ENCODE results near the gene KRTAP29-1. TPM values are rescaled to one million over a fixed set of nuclear protein-coding genes. Genes with fewer than 3 reads are reported as not detected.

The KRTAP29-1 gene
- total and polyA plus RNA-seq, 2 donors (not counting 1 experiment from before 2014, with no cell fraction given), result not detected

- no peak overlapping the region for H3K4me2 ChIP-seq (ENCODE audit: extremely low read depth, insufficient read depth, low read length)
- H3K4me1 ChIP-seq (ENCODE audit: control insufficient read depth, extremely low read depth, insufficient read depth, low read length), result no peaks in the 10 kb centered on the region
- H3K79me2 ChIP-seq (ENCODE audit: control insufficient read depth, insufficient read depth, low read length), result no peaks in the 10 kb centered on the region
- H3K36me3 ChIP-seq (ENCODE audit: control insufficient read depth, insufficient read depth, low read length), result no peaks in the 10 kb centered on the region
- no peak overlapping the region for H3K4me3 ChIP-seq (replicated peaks in 1 of 4; ENCODE audit: control extremely low read depth in 1 of 4, insufficient read depth in 1 of 4, low read depth in 3 of 4, low read length in 4 of 4)
- H3K9ac ChIP-seq (ENCODE audit: insufficient read depth, low read length), result no peak overlapping the region
- TF ChIP-seq EZH2 (IDR thresholded peaks at IDR 0.05; ENCODE audit: low read length, missing control alignments) (no peak), CTCF (conservative IDR thresholded peaks at IDR 0.05 in 1 of 2, IDR thresholded peaks at IDR 0.05 in 1 of 2; ENCODE audit: low read depth in 1 of 2, low read length in 2 of 2) (no peak)
- no peak overlapping the region for H2AFZ ChIP-seq (ENCODE audit: low read length)
- no peaks in the 10 kb centered on the region for H3K9me3 ChIP-seq (ENCODE audit: control insufficient read depth, insufficient read depth, low read depth, low read length)
- H3K27me3 ChIP-seq (ENCODE audit: control insufficient read depth, insufficient read depth, low read length), result no peaks in the 10 kb centered on the region
- no peak overlapping the region for H3K27ac ChIP-seq (ENCODE audit: insufficient read depth, low read length)
- no peak for DNase-seq (ENCODE audit: low read depth in 2 of 2)
- no peaks in the 10 kb centered on the region for H4K20me1 ChIP-seq (ENCODE audit: control insufficient read depth, extremely low read depth, insufficient read depth, low read length)
These were observed 47.8 kb downstream of the KRTAP29-1 start for GRCh38 chr17:41254861-41255260.

Other genes with a start within 250 kb of the KRTAP29-1 start
Only the 30 nearest of the 37 such genes appear.
- not detected in 2 replicates for gene KRTAP4-16, start 200.6 kb downstream of the KRTAP29-1 start, total RNA-seq
- not detected in 2 replicates for gene KRTAP4-16, start 200.6 kb downstream of the KRTAP29-1 start, polyA plus RNA-seq
- gene KRTAP4-9, start 197.5 kb downstream of the KRTAP29-1 start, total RNA-seq, result not detected in 2 replicates
- gene KRTAP4-9, start 197.5 kb downstream of the KRTAP29-1 start, polyA plus RNA-seq, result not detected in 2 replicates
- gene KRTAP4-11, start 184.5 kb downstream of the KRTAP29-1 start, total RNA-seq, result not detected in 2 replicates
- not detected in 2 replicates for gene KRTAP4-11, start 184.5 kb downstream of the KRTAP29-1 start, polyA plus RNA-seq
- gene KRTAP4-12, start 178.7 kb downstream of the KRTAP29-1 start, total RNA-seq, result not detected in 2 replicates
- gene KRTAP4-12, start 178.7 kb downstream of the KRTAP29-1 start, polyA plus RNA-seq, result 0.23 TPM in 1 of 2 replicates, not detected in the other
- not detected in 2 replicates for gene KRTAP4-6, start 162.3 kb downstream of the KRTAP29-1 start, total RNA-seq
- gene KRTAP4-6, start 162.3 kb downstream of the KRTAP29-1 start, polyA plus RNA-seq, result not detected in 2 replicates
- gene KRTAP4-5, start 153.0 kb downstream of the KRTAP29-1 start, total RNA-seq, result not detected in 2 replicates
- not detected in 2 replicates for gene KRTAP4-5, start 153.0 kb downstream of the KRTAP29-1 start, polyA plus RNA-seq
- gene KRTAP4-4, start 142.1 kb downstream of the KRTAP29-1 start, total RNA-seq, result not detected in 2 replicates
- not detected in 2 replicates for gene KRTAP4-4, start 142.1 kb downstream of the KRTAP29-1 start, polyA plus RNA-seq
- not detected in 2 replicates for gene KRTAP4-3, start 134.6 kb downstream of the KRTAP29-1 start, total RNA-seq
- gene KRTAP4-3, start 134.6 kb downstream of the KRTAP29-1 start, polyA plus RNA-seq, result not detected in 2 replicates
- gene KRTAP4-2, start 124.6 kb downstream of the KRTAP29-1 start, total RNA-seq, result not detected in 2 replicates
- not detected in 2 replicates for gene KRTAP4-2, start 124.6 kb downstream of the KRTAP29-1 start, polyA plus RNA-seq
- gene KRTAP4-1, start 117.9 kb downstream of the KRTAP29-1 start, total RNA-seq, result not detected in 2 replicates
- not detected in 2 replicates for gene KRTAP4-1, start 117.9 kb downstream of the KRTAP29-1 start, polyA plus RNA-seq
- not detected in 2 replicates for gene KRTAP9-1, start 113.0 kb downstream of the KRTAP29-1 start, total RNA-seq
- gene KRTAP9-1, start 113.0 kb downstream of the KRTAP29-1 start, polyA plus RNA-seq, result not detected in 2 replicates
- not detected in 2 replicates for gene KRTAP9-2, start 76.2 kb downstream of the KRTAP29-1 start, total RNA-seq
- not detected in 2 replicates for gene KRTAP9-2, start 76.2 kb downstream of the KRTAP29-1 start, polyA plus RNA-seq
- not detected in 2 replicates for gene KRTAP9-3, start 70.4 kb downstream of the KRTAP29-1 start, total RNA-seq
- not detected in 2 replicates for gene KRTAP9-3, start 70.4 kb downstream of the KRTAP29-1 start, polyA plus RNA-seq
- gene KRTAP9-8, start 64.9 kb downstream of the KRTAP29-1 start, total RNA-seq, result not detected in 2 replicates
- gene KRTAP9-8, start 64.9 kb downstream of the KRTAP29-1 start, polyA plus RNA-seq, result not detected in 2 replicates
- gene KRTAP9-4, start 53.2 kb downstream of the KRTAP29-1 start, total RNA-seq, result not detected in 2 replicates
- not detected in 2 replicates for gene KRTAP9-4, start 53.2 kb downstream of the KRTAP29-1 start, polyA plus RNA-seq
- gene KRTAP9-9, start 47.5 kb downstream of the KRTAP29-1 start, total RNA-seq, result not detected in 2 replicates
- gene KRTAP9-9, start 47.5 kb downstream of the KRTAP29-1 start, polyA plus RNA-seq, result not detected in 2 replicates
- gene KRTAP9-6, start 37.5 kb downstream of the KRTAP29-1 start, total RNA-seq, result not detected in 2 replicates
- not detected in 2 replicates for gene KRTAP9-6, start 37.5 kb downstream of the KRTAP29-1 start, polyA plus RNA-seq
- gene KRTAP9-7, start 27.2 kb downstream of the KRTAP29-1 start, total RNA-seq, result not detected in 2 replicates
- not detected in 2 replicates for gene KRTAP9-7, start 27.2 kb downstream of the KRTAP29-1 start, polyA plus RNA-seq
- gene KRTAP16-1, start 6.5 kb upstream of the KRTAP29-1 start, total RNA-seq, result not detected in 2 replicates
- gene KRTAP16-1, start 6.5 kb upstream of the KRTAP29-1 start, polyA plus RNA-seq, result not detected in 2 replicates
- not detected in 2 replicates for gene KRTAP17-1, start 12.9 kb upstream of the KRTAP29-1 start, total RNA-seq
- not detected in 2 replicates for gene KRTAP17-1, start 12.9 kb upstream of the KRTAP29-1 start, polyA plus RNA-seq
- gene KRT33A, start 48.0 kb upstream of the KRTAP29-1 start, total RNA-seq, result not detected in 2 replicates
- gene KRT33A, start 48.0 kb upstream of the KRTAP29-1 start, polyA plus RNA-seq, result not detected in 2 replicates
- gene KRT33B, start 67.0 kb upstream of the KRTAP29-1 start, total RNA-seq, result not detected in 2 replicates
- gene KRT33B, start 67.0 kb upstream of the KRTAP29-1 start, polyA plus RNA-seq, result not detected in 2 replicates
- gene KRT34, start 79.5 kb upstream of the KRTAP29-1 start, total RNA-seq, result under 0.01 TPM in 1 of 2 replicates, not detected in the other
- 0.45 and 1.00 TPM in 2 replicates for gene KRT34, start 79.5 kb upstream of the KRTAP29-1 start, polyA plus RNA-seq
- gene KRT31, start 94.8 kb upstream of the KRTAP29-1 start, total RNA-seq, result not detected in 2 replicates
- not detected in 2 replicates for gene KRT31, start 94.8 kb upstream of the KRTAP29-1 start, polyA plus RNA-seq
- gene KRT37, start 121.7 kb upstream of the KRTAP29-1 start, total RNA-seq, result not detected in 2 replicates
- not detected in 2 replicates for gene KRT37, start 121.7 kb upstream of the KRTAP29-1 start, polyA plus RNA-seq
- under 0.01 TPM in 1 of 2 replicates, not detected in the other for gene KRT38, start 138.1 kb upstream of the KRTAP29-1 start, total RNA-seq
- gene KRT38, start 138.1 kb upstream of the KRTAP29-1 start, polyA plus RNA-seq, result 0.02 and 0.07 TPM in 2 replicates
- under 0.01 TPM in 2 replicates for gene KRT32, start 164.5 kb upstream of the KRTAP29-1 start, total RNA-seq
- gene KRT32, start 164.5 kb upstream of the KRTAP29-1 start, polyA plus RNA-seq, result 0.03 and 0.09 TPM in 2 replicates
- not detected in 2 replicates for gene KRT35, start 178.3 kb upstream of the KRTAP29-1 start, total RNA-seq
- not detected in 2 replicates for gene KRT35, start 178.3 kb upstream of the KRTAP29-1 start, polyA plus RNA-seq
- not detected in 2 replicates for gene KRT36, start 187.1 kb upstream of the KRTAP29-1 start, total RNA-seq
- gene KRT36, start 187.1 kb upstream of the KRTAP29-1 start, polyA plus RNA-seq, result 0.03 TPM in 2 replicates
- gene KRT13, start 202.8 kb upstream of the KRTAP29-1 start, total RNA-seq, result not detected in 2 replicates
- gene KRT13, start 202.8 kb upstream of the KRTAP29-1 start, polyA plus RNA-seq, result 0.03 TPM in 1 of 2 replicates, not detected in the other

Measured in fibroblast of lung (primary cell).